Measurements from ENCODE around the gene TBL3.

- TF ChIP-seq, protein P1, sequence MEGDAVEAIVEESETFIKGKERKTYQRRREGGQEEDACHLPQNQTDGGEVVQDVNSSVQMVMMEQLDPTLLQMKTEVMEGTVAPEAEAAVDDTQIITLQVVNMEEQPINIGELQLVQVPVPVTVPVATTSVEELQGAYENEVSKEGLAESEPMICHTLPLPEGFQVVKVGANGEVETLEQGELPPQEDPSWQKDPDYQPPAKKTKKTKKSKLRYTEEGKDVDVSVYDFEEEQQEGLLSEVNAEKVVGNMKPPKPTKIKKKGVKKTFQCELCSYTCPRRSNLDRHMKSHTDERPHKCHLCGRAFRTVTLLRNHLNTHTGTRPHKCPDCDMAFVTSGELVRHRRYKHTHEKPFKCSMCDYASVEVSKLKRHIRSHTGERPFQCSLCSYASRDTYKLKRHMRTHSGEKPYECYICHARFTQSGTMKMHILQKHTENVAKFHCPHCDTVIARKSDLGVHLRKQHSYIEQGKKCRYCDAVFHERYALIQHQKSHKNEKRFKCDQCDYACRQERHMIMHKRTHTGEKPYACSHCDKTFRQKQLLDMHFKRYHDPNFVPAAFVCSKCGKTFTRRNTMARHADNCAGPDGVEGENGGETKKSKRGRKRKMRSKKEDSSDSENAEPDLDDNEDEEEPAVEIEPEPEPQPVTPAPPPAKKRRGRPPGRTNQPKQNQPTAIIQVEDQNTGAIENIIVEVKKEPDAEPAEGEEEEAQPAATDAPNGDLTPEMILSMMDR (IDR thresholded peaks at IDR 0.05), result no peak
- no peak for TF ChIP-seq POLR2A (IDR thresholded peaks at IDR 0.05)
These were observed 47.8 kb upstream of the TBL3 start for GRCh38 chr16:1924095-1924494.

Measured in right lobe of liver (tissue), 4 donors.